HepG2 (cell line): Measurements from ENCODE around the gene LDB3. TPM values are rescaled to one million over a fixed set of nuclear protein-coding genes. Genes with fewer than 3 reads are reported as not detected.

Experiments
- ATAC-seq: fragments of 200-7000 bp; cut with Tn5 transposase; 3 replicates; pipeline ENCODE4 v1.9.1; 2020; ENCODE audit warnings: mild to moderate bottlenecking, moderate library complexity
- BruUV-seq: library from RNA; stranded (reverse); fragments of 400-500 nt; replicated peaks from 2 replicates; lab custom pipeline; 2021; lab: Mats Ljungman, UMichigan
- CTCF ChIA-PET: fragments of 300-600 bp; formaldehyde crosslinking; extraction: SDS; loops from one replicate; lab custom pipeline; 2021; ENCODE audit warnings: low total read pairs, inconsistent platforms, low intra/inter-chr PET ratio; lab: Yijun Ruan, JAX
- POLR2A ChIA-PET: fragments of 350-600 bp; sonication (Branson Sonifier 250); formaldehyde crosslinking; loops from one replicate; lab custom pipeline; 2020; ENCODE audit warnings: antibody characterized with exemption, inconsistent platforms; lab: Yijun Ruan, JAX
- DNase-seq: peaks from one replicate; pipeline ENCODE4 v3.0.0-alpha.2; 2015; ENCODE audit warnings: low spot score
- FAIRE-seq: peaks from 3 replicates; lab custom pipeline; 2011; peaks lifted over from hg19 to GRCh38; lab: Jason Lieb, UNC
- H2AFZ ChIP-seq: one replicate; pipeline ENCODE4 v1.6.1; 2011; ENCODE audit warnings: low read length, inconsistent platforms
- H3K27ac ChIP-seq: fragments of 300-600 bp; 3 replicates; pipeline ENCODE4 v1.8.0; 2011; ENCODE audit warnings: mixed run types, mild to moderate bottlenecking, mixed read lengths, low read length, inconsistent platforms; ENCODE audit not compliant: insufficient read depth; ENCODE audit errors: extremely low read length
- H3K27me3 ChIP-seq, 2 experiments: fragments of 200-600 bp in 1 of 2; 2 replicates in 1 of 2; 3 replicates in 1 of 2; pipeline versions ENCODE4 v1.6.0 to v1.8.0; 2011; ENCODE audit warnings: low read length in 2 of 2, mild to moderate bottlenecking in 2 of 2, moderate library complexity in 2 of 2, inconsistent platforms in 1 of 2; ENCODE audit not compliant: insufficient read depth in 2 of 2, control insufficient read depth in 1 of 2
- H3K36me3 ChIP-seq, 2 experiments: fragments of 200-600 bp in 1 of 2; replicated peaks in 1 of 2; 2 replicates in 1 of 2; 3 replicates in 1 of 2; pipeline versions ENCODE4 v1.5.1 to v1.8.0; 2011; ENCODE audit warnings: low read length in 2 of 2, inconsistent platforms in 1 of 2; ENCODE audit not compliant: insufficient read depth in 2 of 2, control insufficient read depth in 1 of 2
- H3K4me1 ChIP-seq: 2 replicates; pipeline ENCODE4 v1.5.1; 2012; ENCODE audit warnings: low read length, inconsistent platforms; ENCODE audit not compliant: insufficient read depth
- H3K4me2 ChIP-seq: 2 replicates; pipeline ENCODE4 v1.6.0; 2011; ENCODE audit warnings: low read depth, low read length, inconsistent platforms
- H3K4me3 ChIP-seq, 3 experiments: fragments of 200-600 bp in 1 of 3; sonication (generic), shearing (Covaris generic) in 1 of 3; replicated peaks in 1 of 3; 2 replicates each; pipeline ENCODE4 v1.5.1; 2011 to 2016; ENCODE audit warnings: low read length in 3 of 3, inconsistent platforms in 2 of 3, low read depth in 2 of 3, mild to moderate bottlenecking in 2 of 3, control low read depth in 1 of 3, mixed read lengths in 1 of 3; ENCODE audit not compliant: insufficient read depth in 1 of 3
- H3K79me2 ChIP-seq: one replicate; pipeline ENCODE4 v1.6.1; 2011; ENCODE audit warnings: low read length, inconsistent platforms; ENCODE audit not compliant: insufficient read depth
- H3K9ac ChIP-seq: 2 replicates; pipeline ENCODE4 v1.6.0; 2011; ENCODE audit warnings: mild to moderate bottlenecking, low read depth, low read length, inconsistent platforms; ENCODE audit not compliant: insufficient read depth
- H3K9me3 ChIP-seq: 2 replicates; pipeline ENCODE4 v1.5.1; 2012; ENCODE audit warnings: mild to moderate bottlenecking, low read length
- H4K20me1 ChIP-seq: 2 replicates; pipeline ENCODE4 v1.6.0; 2011; ENCODE audit warnings: inconsistent platforms, mild to moderate bottlenecking, low read length, moderate library complexity; ENCODE audit not compliant: insufficient read depth
- FOXC1 ChIP-seq: sonication (generic); formaldehyde crosslinking; IDR thresholded peaks from 2 replicates; pipeline ENCODE4 v1.8.0; 2022; ENCODE audit warnings: mild to moderate bottlenecking, missing genetic modification reagents, borderline replicate concordance
- FOXK2 ChIP-seq: fragments of 450-650 bp; IDR thresholded peaks from 2 replicates; pipeline ENCODE4 v1.6.1; 2016
- HNRNPLL ChIP-seq: fragments of 200-400 bp; formaldehyde crosslinking; IDR thresholded peaks from 2 replicates; pipeline ENCODE4 v1.6.1; 2017; ENCODE audit warnings: mild to moderate bottlenecking, low read depth, low read length; ENCODE audit not compliant: poor library complexity, severe bottlenecking
- HOXA5 ChIP-seq: sonication (generic); formaldehyde crosslinking; IDR thresholded peaks from 2 replicates; pipeline ENCODE4 v1.4.0; 2020; ENCODE audit warnings: missing genetic modification reagents
- MAF1 ChIP-seq: sonication (generic); formaldehyde crosslinking; IDR thresholded peaks from 2 replicates; pipeline ENCODE4 v1.5.0; 2020; ENCODE audit warnings: missing genetic modification reagents, borderline replicate concordance
- NCOR1 ChIP-seq: fragments of 200-600 bp; sonication (generic); IDR thresholded peaks from 2 replicates; pipeline ENCODE4 v1.7.0; 2017; ENCODE audit warnings: antibody characterized with exemption, low read length, borderline replicate concordance
- NR2F6 ChIP-seq, 2 experiments: IDR thresholded peaks; 2 replicates each; pipeline ENCODE4 v1.6.1; 2016; ENCODE audit warnings: antibody characterized with exemption in 1 of 2, mild to moderate bottlenecking in 1 of 2
- ONECUT2 ChIP-seq: sonication (generic); formaldehyde crosslinking; IDR thresholded peaks from 2 replicates; pipeline ENCODE4 v1.4.0; 2020; ENCODE audit warnings: missing genetic modification reagents
- PAX8 ChIP-seq: sonication (generic); formaldehyde crosslinking; IDR thresholded peaks from 2 replicates; pipeline ENCODE4 v1.8.0; 2022; ENCODE audit warnings: mild to moderate bottlenecking, missing genetic modification reagents, borderline replicate concordance
- TBL1XR1 ChIP-seq: fragments of 150-350 bp; IDR thresholded peaks from 2 replicates; pipeline ENCODE4 v1.6.1; 2014; ENCODE audit warnings: borderline replicate concordance, low read length; ENCODE audit not compliant: partially characterized antibody
- TCF7 ChIP-seq: sonication (generic); IDR thresholded peaks from 2 replicates; pipeline ENCODE4 v1.6.1; 2016; ENCODE audit warnings: antibody characterized with exemption, low read depth
- YY1 ChIP-seq: IDR thresholded peaks from 2 replicates; pipeline ENCODE4 v1.6.1; 2011; ENCODE audit warnings: low read length, low read depth, moderate library complexity, mild to moderate bottlenecking; ENCODE audit not compliant: insufficient read depth, insufficient replicate concordance
- ZNF143 ChIP-seq: sonication (generic); formaldehyde crosslinking; IDR thresholded peaks from 2 replicates; pipeline ENCODE4 v1.4.0; 2020; ENCODE audit warnings: missing genetic modification reagents
- WGBS: methylation state at CpG from one replicate; pipeline ENCODE4 v1.1.6; 2017; ENCODE audit warnings: low lambda C conversion rate; 5-methylcytosine and 5-hydroxymethylcytosine counted together
- in situ Hi-C: cut with HindIII; loops from 2 replicates; pipeline ENCODE4 v1.10.0; 2017; ENCODE audit warnings: low pct_unique_long_range_greater_than_20kb; ENCODE audit not compliant: extremely low pct_ligation_motif_present
- intact Hi-C: fragments of 100-400 bp; cut with micrococcal nuclease; formaldehyde crosslinking; loops from one replicate; pipeline ENCODE4 v1.10.0; 2022; ENCODE audit not compliant: unreplicated experiment
- polyA plus RNA-seq, 8 experiments: library from polyadenylated mRNA; depleted of rRNA in 3 of 8; stranded (reverse) in 7 of 8; unstranded in 1 of 8; fragments of >200 nt; fragmentation: Illumina TruSeq in 4 of 8; extraction: Trizol in 4 of 8; gene quantifications; 2 replicates each; pipeline versions ENCODE4 v1.2.1 to v1.2.3, GENCODE V29; 2011 to 2016; ENCODE audit warnings: low read depth in 4 of 8, missing spikeins in 1 of 8, mixed read lengths in 1 of 8; ENCODE audit not compliant: insufficient read depth in 1 of 8
- total RNA-seq, 5 experiments: library from RNA; depleted of rRNA; stranded (reverse); fragments of >200 nt; fragmentation: Illumina TruSeq; extraction: Trizol; gene quantifications; 2 replicates each; pipeline ENCODE4 v1.2.3, GENCODE V29; 2016; ENCODE audit warnings: low read depth in 1 of 5
- TF ChIP-seq, protein P1 (sequence below): sonication (generic); formaldehyde crosslinking; IDR thresholded peaks from 2 replicates; pipeline ENCODE4 v1.8.1; 2023; ENCODE audit warnings: mild to moderate bottlenecking, missing genetic modification reagents
- TF ChIP-seq, protein P2 (sequence below), 2 experiments: sonication (generic) in 1 of 2; formaldehyde crosslinking in 1 of 2; IDR thresholded peaks; 2 replicates each; pipeline versions ENCODE4 v1.6.1 to v1.9.0; 2014 to 2022; ENCODE audit warnings: antibody characterized with exemption in 1 of 2, borderline replicate concordance in 1 of 2, inconsistent platforms in 1 of 2, low read depth in 1 of 2, missing genetic modification reagents in 1 of 2
- TF ChIP-seq, protein P3 (sequence below): sonication (generic); formaldehyde crosslinking; IDR thresholded peaks from 2 replicates; pipeline ENCODE4 v1.5.0; 2020; ENCODE audit warnings: missing genetic modification reagents, mild to moderate bottlenecking, borderline replicate concordance

The LDB3 gene
- total and polyA plus RNA-seq, 2 of the 13 experiments (the other 11 are each of a cell fraction or from before 2014, with no cell fraction given) = not detected

DNA sequence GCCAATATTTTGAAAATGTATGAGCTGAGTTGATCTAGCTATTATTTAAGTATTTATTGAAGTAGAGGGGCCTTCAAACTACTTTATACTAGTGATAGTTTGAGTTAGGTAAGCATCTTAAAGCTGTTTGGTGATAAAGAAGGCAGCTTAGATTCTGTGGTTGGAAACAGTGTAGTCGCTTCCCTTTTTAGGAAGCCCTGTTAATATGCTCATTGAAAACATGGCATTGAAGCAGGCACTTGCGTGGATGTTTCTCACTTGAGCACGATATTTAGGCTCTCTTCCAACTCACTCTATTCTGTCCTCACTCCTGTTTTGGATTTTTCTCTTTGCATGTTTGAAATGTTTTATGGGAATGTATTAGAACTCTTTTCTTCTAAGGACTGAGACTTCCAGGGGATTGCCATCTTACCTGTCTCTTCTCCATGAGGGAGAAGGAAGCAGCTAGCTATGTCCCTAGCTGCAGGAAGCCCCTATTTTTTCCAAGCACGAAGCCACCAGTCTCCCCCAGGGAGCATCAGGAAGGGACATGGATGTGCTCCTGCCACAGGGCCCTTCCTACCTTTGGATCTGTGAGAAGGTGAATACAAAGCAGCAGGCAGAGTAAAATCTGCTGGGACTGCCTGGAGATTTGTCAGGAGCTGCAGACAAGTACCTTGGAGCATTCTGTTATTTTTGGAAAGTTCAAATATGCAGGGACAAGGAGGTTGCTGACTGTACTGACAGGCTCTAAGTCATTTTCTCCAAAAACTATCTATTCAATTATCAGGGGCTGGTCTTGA lies 66.1 kb downstream of the LDB3 start:
- in situ Hi-C loops = no loop called here

More for the DNA sequence above, 66.1 kb downstream of the LDB3 start:
- DNase-seq (no peak), ATAC-seq (no peak), FAIRE-seq (no peak)
- no peak overlapping the region for H3K4me2 ChIP-seq
- no TSS peak for BruUV-seq
- POLR2A ChIA-PET = no interaction called here
- no peak overlapping the region for H3K4me3 ChIP-seq
- H4K20me1 ChIP-seq = no peaks in the 10 kb centered on the region
- H3K4me1 ChIP-seq = peaks cover 12% of the 10 kb centered on the region
- CTCF ChIA-PET = no interaction called here
- H3K27me3 ChIP-seq = peaks cover 2 to 23% of the 10 kb centered on the region in 2 experiments; a peak in 2 of 5 replicates
- H3K27ac ChIP-seq = no peak overlapping the region
- TF ChIP-seq, protein P1, sequence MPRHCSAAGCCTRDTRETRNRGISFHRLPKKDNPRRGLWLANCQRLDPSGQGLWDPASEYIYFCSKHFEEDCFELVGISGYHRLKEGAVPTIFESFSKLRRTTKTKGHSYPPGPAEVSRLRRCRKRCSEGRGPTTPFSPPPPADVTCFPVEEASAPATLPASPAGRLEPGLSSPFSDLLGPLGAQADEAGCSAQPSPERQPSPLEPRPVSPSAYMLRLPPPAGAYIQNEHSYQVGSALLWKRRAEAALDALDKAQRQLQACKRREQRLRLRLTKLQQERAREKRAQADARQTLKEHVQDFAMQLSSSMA (CRISPR knock-in tag) = no peak
- no peak for TF ChIP-seq YY1
- no peak for TF ChIP-seq FOXK2
- no peak for TF ChIP-seq NCOR1
- TF ChIP-seq HOXA5 (CRISPR knock-in tag) = no peak
- no peak for TF ChIP-seq TCF7
- TF ChIP-seq FOXC1 (CRISPR knock-in tag) = no peak
- TF ChIP-seq TBL1XR1 = no peak
- TF ChIP-seq ONECUT2 (CRISPR knock-in tag) = no peak
- TF ChIP-seq ZNF143 (CRISPR knock-in tag) = no peak
- TF ChIP-seq PAX8 (CRISPR knock-in tag) = no peak
- TF ChIP-seq, protein P2, sequence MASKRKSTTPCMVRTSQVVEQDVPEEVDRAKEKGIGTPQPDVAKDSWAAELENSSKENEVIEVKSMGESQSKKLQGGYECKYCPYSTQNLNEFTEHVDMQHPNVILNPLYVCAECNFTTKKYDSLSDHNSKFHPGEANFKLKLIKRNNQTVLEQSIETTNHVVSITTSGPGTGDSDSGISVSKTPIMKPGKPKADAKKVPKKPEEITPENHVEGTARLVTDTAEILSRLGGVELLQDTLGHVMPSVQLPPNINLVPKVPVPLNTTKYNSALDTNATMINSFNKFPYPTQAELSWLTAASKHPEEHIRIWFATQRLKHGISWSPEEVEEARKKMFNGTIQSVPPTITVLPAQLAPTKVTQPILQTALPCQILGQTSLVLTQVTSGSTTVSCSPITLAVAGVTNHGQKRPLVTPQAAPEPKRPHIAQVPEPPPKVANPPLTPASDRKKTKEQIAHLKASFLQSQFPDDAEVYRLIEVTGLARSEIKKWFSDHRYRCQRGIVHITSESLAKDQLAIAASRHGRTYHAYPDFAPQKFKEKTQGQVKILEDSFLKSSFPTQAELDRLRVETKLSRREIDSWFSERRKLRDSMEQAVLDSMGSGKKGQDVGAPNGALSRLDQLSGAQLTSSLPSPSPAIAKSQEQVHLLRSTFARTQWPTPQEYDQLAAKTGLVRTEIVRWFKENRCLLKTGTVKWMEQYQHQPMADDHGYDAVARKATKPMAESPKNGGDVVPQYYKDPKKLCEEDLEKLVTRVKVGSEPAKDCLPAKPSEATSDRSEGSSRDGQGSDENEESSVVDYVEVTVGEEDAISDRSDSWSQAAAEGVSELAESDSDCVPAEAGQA (IDR thresholded peaks at IDR 0.05; ENCODE audit: low read depth) = no peak
- TF ChIP-seq, protein P2 (CRISPR knock-in tag; IDR thresholded peaks at IDR 0.05; ENCODE audit: borderline replicate concordance) = no peak
- TF ChIP-seq, protein P3, sequence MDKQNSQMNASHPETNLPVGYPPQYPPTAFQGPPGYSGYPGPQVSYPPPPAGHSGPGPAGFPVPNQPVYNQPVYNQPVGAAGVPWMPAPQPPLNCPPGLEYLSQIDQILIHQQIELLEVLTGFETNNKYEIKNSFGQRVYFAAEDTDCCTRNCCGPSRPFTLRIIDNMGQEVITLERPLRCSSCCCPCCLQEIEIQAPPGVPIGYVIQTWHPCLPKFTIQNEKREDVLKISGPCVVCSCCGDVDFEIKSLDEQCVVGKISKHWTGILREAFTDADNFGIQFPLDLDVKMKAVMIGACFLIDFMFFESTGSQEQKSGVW (CRISPR knock-in tag) = no peak
- no peak for TF ChIP-seq NR2F6 (IDR thresholded peaks at IDR 0.05)
- TF ChIP-seq NR2F6 (CRISPR knock-in tag; IDR thresholded peaks at IDR 0.05) = no peak
- TF ChIP-seq HNRNPLL = no peak
- no peak for TF ChIP-seq MAF1 (CRISPR knock-in tag)
- no peaks in the 10 kb centered on the region for H3K9me3 ChIP-seq
- H3K9ac ChIP-seq = no peak overlapping the region
- H2AFZ ChIP-seq = no peak overlapping the region
- intact Hi-C loops = no loop called here
- no peaks in the 10 kb centered on the region for H3K36me3 ChIP-seq
- H3K79me2 ChIP-seq = no peaks in the 10 kb centered on the region
- WGBS = 42% methylated on average over 4 of the region's 4 CpGs
